ENCODE data around the gene CHERP.
A peak's percentile ranks its signal among the peaks of the same experiment; 100 is the strongest.
"Not testable (repeated sequence)": the region's sequence is repeated elsewhere in the genome, so short reads cannot be mapped to it uniquely, and the experiment has no call there.

CHERP gene

GRCh38 chr19:16576690-16577530 lies 34.7 kb upstream of the CHERP start:
- DNase-seq = no peak

DNA sequence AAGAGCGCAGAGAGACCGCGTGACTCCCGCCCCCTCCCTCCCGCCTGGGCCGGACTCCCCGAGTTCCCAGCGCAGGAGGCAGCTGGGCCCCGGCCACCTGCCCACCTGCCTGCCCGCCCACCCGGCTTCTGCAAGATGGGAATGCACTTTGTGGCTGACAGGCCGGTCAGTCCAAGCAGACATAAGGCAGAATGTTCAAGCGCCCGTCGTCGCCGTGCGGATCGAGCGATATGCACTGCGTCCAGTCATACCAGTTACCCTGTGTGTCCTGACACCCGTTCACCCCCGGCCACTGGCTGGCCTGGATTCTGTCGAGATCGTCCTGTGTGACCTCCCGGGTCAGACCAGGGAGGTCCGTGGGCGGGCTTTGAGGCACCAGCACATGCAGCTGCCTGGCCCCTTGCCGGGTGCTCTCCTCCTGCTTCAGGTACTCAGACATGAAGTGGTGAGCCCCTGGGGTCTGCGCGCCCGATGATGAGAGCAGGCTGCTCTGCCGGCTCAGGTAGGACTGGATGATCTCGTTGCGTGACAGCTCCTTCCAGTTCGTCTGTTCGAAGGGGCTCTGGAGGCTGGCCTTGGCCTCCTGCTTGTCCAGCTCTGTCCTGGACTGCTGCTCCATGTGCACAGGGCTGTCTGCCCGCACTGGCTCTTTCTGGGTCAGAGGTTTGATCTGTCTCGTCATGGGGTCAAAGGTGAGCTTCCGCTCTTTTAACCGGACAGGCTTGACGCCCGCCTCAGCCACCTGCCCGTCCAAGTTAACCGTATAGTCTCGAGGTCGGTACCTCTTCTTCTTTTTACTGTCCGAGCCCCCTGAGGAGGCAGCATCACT lies 33.8 kb upstream of the CHERP start:
- no peak for DNase-seq

- no peak for DNase-seq
These were observed 33.0 kb upstream of the CHERP start for GRCh38 chr19:16575282-16575681.

DNA sequence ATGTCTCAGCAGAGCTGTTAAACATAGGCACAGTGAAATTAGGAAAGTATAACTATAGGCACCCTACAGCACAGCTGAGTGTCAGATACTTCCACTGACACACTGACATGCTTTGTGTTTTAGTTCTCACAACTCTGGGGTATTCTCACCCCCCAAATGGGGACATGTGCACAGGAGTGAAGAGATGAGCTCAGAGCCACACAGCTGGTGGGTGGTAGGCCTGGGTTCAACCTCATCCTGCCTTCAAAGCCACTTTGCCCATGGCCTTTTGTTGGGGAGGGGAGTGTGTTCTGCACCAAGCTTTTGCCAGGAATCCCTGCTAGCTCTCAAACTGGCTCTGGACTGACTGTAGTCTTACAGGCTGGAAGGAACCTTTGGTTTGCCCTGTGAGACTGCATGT lies 31.7 kb upstream of the CHERP start:
- DNase-seq = no peak

GRCh38 chr19:16573296-16573695 lies 31.1 kb upstream of the CHERP start:
- no peak for DNase-seq

DNA sequence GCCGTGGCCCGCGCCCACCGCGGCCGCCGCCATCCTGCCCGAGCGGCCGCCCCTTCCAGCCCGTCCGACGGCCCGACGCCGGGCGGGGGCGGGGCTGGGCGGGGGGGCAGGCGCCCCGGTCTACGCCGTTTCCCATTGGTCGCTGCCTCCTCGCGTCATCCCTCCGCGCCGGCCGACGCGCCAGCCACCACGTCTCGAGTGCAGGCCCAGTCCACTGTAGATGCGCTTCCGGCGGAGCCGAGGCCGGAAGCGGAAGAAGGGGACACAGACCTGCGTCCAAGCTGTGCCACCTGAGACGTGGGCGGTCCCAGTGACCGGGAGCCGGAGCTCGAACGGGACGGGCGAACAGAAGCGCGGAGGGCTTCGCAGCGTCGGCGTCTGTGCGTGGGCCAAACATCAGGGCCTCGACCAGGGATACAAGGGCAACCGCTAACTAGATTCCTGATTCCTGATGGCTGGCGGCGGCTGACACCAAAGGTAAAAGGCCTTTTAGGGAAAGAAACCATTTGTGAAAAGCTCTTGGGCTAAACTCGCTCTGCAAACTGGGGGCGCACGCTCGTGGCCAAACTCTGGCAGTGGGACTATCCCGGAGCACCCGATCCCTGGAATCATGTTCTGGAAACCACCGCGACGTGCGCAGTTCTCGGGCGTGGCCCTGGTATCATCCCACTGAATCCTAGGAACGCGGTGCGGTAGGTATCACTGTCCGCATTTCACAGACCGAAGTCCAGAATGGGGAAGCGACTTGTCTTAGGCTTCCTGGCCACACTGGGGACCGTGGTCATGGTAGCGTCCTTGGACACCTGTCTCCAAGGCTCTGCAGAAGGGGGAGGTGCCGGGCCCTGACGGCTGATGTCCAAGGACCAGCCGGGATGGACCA lies 30.3 kb upstream of the CHERP start, which contains the start of gene SLC35E1:
Gene SLC35E1, minus strand, starts transcription at position 84 of the 880 bp plus-strand sequence. Its CDS starts 51 bp downstream, at position 33.
- DNase-seq = peak; percentile 94

GRCh38 chr19:16571822-16572331 lies 29.6 kb upstream of the CHERP start:
- DNase-seq = peak; percentile 51

GRCh38 chr19:16571283-16571682 lies 29.0 kb upstream of the CHERP start:
- no peak for DNase-seq

DNA sequence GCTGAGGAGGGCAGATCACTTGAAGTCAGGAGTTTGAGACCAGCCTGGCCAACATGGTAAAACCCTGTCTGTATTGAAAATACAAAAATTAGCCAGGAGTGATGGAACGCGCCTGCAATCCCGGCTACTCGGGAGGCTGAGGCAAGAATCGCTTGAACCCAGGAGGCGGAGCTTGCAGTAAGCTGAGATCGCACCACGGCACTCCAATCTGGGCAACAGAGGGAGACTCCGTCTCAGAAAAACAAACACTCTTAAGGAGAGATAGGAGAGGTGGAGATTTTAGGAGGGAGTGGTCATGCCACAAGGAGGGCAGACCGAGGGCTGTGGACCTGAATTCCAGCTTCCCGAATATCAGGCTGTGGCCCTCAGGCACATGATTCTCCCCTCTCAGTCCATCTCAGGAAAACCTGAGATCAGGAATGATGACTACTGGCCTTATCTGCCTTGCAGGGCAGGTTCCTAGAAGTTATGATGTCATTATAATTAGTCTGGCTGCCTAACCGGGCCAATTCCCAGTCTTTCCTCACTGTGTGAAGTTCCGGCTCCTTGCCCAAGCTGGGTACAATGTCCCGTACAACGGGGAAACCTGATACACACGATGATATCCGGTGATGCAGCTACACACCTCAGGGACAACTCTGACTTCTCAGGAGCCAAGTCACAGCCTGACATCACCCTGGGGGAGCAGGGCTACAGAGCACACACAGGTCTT lies 27.5 kb upstream of the CHERP start:
- DNase-seq = no peak

- no peak for DNase-seq
These were observed 24.5 kb upstream of the CHERP start for GRCh38 chr19:16566702-16567101.

- DNase-seq = peak; percentile 92
These were observed 23.9 kb upstream of the CHERP start for GRCh38 chr19:16566161-16566560.

DNA sequence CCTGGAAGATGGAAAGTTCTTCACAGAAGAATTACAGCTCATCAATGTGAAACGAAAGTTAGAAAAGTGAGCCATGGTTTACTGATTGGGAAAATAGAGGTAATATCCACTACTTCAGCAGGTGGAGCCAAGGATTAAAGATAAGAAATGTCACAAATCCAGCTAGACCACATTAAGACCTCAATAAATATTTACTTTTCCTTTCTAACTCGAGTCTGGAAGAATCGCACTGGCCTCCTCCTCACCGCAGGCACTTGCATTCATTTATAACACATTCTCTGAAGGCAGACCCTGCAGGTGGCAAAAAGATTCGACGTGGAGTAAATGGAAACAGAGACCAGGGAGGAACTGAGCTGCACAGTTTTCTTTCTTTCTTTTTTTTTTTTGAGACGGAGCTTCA lies 22.6 kb upstream of the CHERP start:
- no peak for DNase-seq

- DNase-seq = no peak
These were observed 20.4 kb upstream of the CHERP start for GRCh38 chr19:16562608-16563025.

- DNase-seq = no peak
These were observed 19.1 kb upstream of the CHERP start for GRCh38 chr19:16561382-16561781.

DNA sequence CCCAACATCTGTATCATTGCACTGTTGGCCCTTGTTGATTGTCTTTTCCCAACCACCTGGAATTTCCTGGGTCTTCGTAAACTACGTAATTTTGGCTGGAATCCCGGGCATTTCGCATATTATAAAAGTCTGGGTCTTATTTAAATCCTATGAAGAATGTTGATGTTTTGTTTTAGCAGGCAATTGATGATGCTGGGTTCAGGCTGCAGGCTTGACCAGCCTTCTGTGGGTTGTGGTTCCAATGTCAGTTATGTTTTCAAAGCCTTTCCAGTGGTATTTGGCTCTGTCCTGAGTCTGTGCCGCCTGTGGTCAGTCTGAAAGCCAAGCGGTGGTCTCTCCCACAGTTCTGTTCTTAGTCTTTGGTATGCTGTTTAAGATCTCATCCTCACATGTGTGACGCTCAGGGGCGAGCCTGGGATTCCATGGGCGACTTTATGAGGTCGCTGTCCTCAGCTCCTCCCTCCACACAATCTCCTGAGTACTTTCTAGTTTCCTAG lies 17.6 kb upstream of the CHERP start:
- DNase-seq = no peak

DNA sequence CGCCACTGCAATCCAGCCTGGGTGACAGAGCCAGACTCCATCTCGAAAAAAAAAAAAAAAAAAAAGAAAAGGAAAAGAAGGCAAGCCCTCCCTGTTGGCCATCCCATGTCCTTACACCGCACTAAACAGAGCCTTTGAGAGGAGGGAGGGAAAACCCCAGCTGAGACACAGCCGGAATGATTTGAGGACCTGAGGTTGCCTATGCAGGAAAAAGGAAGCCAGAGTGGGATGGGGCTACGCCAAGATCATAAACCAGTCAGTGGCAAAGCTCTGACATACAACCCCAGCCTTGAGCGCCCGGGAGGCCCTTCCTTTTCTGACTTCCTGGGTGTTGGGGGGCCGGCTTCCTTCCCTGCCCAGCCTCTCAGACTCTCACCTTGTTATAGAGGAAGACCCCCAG lies 12.5 kb upstream of the CHERP start:
- DNase-seq = no peak

GRCh38 chr19:16551902-16552301 lies 9.7 kb upstream of the CHERP start:
- DNase-seq = not testable (repeated sequence)

DNA sequence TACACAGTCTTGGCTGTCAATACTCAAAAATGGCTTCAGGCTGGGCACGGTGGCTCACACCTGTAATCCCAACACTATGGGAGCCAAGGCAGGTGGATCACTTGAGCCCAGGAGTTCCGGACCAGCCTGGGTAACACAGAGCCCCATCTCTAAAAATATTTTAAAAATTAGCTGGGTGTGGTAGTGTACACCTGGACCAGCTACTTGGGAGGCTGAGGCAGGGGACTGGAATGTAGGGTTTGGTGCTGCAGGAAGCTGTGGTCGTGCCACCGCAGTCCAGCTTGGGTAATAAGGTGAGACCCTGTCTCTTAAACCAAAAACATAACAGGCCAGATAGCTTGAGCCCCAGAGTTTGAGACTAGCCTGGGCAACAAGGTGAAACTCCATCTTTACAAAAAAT lies 6.7 kb upstream of the CHERP start:
- no peak for DNase-seq

DNA sequence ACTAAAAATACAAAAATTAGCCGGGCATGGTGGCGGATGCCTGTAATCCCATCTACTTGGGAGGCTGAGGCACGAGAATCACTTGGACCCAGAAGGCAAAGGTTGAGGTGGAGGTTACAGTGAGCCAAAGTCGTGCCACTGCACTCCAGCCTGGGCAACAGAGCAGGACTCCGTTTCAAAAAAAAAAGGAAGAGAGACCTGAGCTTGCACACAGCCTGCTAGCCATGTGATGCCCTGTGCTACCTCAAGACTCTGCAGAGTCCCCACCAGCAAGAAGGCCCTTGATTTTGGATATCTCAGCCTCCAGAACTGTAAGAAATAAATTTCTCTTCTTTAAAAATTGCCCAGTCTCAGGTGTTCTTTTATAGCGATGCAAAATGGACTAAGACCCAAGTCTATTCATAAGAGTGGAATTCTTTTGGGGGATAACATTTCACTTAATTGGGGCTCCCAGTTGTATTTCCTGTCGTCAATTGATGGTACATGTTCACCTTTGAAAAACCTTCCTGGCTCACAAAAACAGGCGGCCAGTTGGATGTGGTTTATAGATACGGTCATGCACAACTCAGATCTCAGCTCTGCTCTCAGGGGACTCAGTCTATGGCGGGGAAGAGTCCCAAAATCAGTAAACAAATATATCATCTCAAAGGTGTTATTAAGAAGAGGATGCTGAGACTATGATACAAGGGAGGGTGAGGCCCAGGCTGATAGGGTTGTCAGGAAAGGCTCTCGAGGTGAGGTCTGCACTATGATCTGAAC lies 2.4 kb upstream of the CHERP start:
- DNase-seq = no peak

- DNase-seq = not testable (repeated sequence)
These were observed 1.5 kb upstream of the CHERP start for GRCh38 chr19:16543734-16544133.

DNA sequence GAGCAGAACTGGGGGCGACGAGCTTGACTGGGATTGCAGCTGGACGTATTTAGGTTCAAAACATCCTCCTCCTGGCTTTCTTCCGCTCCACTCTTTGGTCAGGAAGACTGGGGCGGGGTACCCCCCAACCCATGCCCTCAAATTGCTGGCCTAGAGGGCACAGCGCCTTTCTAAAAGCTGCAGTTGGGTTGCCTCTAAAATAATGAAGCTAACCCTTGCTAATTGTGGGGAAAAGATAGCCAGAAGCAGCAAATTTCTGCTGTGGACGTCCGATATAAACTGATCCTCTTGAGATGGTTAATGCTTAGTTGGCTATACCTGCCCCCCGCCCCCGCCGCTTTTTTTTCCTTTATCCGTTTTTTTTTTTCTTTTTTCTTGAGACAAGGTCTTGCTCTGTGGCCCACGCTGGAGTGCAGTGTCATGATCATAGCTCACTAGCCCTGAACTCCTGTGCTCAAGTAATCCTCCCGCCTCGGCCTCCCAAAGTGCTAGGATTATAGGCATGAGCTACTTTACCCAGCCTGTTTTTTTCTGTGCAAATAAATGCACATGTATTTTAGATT lies 754 bp upstream of the CHERP start:
- DNase-seq = no peak

Data from CD4-positive, alpha-beta T cell treated with Interleukin-17A for 1 hour (primary cell).